Measurements from ENCODE around the gene UNC5A.

The UNC5A gene

DNA sequence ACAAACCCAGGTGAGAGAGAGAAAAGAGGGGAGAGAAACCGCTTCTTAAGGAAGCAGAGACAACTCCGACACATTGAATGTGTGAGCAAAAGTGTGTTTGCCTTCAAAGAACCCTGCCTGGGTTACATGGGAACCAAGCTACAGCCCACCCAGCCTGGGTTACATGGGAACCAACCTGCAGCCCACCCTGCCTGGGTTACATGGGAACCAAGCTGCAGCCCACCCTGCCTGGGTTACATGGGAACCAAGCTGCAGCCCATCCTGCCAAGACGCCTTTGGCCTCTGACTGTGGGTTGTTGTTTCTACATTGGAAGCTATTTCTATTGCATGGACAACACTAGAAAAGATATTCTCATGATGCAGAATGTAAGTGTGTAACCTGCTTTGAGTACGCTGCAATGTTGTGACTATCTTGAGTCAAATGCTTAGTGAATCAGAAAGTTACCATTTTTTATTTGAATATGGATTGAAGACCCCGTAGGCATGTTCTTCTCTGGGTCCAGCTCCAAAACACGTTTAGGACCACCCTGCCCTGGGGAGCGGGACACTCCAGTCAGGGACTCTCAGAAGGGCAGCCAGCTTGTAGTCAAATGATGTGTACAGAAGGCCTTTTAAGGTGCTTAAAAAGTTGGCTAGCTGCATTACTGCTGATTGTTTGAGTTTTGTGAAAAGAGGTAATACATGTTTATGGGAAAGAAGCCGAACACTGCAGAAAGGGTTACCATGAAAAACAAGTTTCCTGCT is 39.1 kb upstream of the UNC5A start:
- H3K4me2 ChIP-seq (ENCODE audit: insufficient read depth, low read length), result no peak overlapping the region
- H4K20me1 ChIP-seq (ENCODE audit: insufficient read depth, low read length), result no peaks in the 10 kb centered on the region; the same call in 1 of the 2 replicates
- H3K4me1 ChIP-seq (ENCODE audit: insufficient read depth, low read length), result no peaks in the 10 kb centered on the region
- H2AFZ ChIP-seq (ENCODE audit: low read depth, low read length), result no peak overlapping the region
- TF ChIP-seq EZH2 (IDR thresholded peaks at IDR 0.05; ENCODE audit: borderline replicate concordance, low read depth, low read length, severe bottlenecking), result no peak
- TF ChIP-seq, protein P1, sequence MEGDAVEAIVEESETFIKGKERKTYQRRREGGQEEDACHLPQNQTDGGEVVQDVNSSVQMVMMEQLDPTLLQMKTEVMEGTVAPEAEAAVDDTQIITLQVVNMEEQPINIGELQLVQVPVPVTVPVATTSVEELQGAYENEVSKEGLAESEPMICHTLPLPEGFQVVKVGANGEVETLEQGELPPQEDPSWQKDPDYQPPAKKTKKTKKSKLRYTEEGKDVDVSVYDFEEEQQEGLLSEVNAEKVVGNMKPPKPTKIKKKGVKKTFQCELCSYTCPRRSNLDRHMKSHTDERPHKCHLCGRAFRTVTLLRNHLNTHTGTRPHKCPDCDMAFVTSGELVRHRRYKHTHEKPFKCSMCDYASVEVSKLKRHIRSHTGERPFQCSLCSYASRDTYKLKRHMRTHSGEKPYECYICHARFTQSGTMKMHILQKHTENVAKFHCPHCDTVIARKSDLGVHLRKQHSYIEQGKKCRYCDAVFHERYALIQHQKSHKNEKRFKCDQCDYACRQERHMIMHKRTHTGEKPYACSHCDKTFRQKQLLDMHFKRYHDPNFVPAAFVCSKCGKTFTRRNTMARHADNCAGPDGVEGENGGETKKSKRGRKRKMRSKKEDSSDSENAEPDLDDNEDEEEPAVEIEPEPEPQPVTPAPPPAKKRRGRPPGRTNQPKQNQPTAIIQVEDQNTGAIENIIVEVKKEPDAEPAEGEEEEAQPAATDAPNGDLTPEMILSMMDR (IDR thresholded peaks at IDR 0.05; ENCODE audit: borderline replicate concordance, extremely low read depth, low read length, poor library complexity, severe bottlenecking), result no peak
- no peak for ATAC-seq (ENCODE audit: insufficient read depth, low read depth)
- H3K9ac ChIP-seq (ENCODE audit: low read depth, low read length), result no peak overlapping the region
- no peak for DNase-seq
- H3K9me3 ChIP-seq (ENCODE audit: insufficient read depth, low read length, severe bottlenecking), result no peaks in the 10 kb centered on the region
- no peak overlapping the region for H3K4me3 ChIP-seq (ENCODE audit: low read depth in 1 of 2, low read length in 2 of 2)
- no peak overlapping the region for H3K27ac ChIP-seq (ENCODE audit: low read length)
- H3K27me3 ChIP-seq (ENCODE audit: insufficient read depth, low read length, poor library complexity), result no peaks in the 10 kb centered on the region
- no peaks in the 10 kb centered on the region for H3K36me3 ChIP-seq (ENCODE audit: insufficient read depth, low read length)
- no peaks in the 10 kb centered on the region for H3K79me2 ChIP-seq (ENCODE audit: insufficient read depth, low read length)

DNA sequence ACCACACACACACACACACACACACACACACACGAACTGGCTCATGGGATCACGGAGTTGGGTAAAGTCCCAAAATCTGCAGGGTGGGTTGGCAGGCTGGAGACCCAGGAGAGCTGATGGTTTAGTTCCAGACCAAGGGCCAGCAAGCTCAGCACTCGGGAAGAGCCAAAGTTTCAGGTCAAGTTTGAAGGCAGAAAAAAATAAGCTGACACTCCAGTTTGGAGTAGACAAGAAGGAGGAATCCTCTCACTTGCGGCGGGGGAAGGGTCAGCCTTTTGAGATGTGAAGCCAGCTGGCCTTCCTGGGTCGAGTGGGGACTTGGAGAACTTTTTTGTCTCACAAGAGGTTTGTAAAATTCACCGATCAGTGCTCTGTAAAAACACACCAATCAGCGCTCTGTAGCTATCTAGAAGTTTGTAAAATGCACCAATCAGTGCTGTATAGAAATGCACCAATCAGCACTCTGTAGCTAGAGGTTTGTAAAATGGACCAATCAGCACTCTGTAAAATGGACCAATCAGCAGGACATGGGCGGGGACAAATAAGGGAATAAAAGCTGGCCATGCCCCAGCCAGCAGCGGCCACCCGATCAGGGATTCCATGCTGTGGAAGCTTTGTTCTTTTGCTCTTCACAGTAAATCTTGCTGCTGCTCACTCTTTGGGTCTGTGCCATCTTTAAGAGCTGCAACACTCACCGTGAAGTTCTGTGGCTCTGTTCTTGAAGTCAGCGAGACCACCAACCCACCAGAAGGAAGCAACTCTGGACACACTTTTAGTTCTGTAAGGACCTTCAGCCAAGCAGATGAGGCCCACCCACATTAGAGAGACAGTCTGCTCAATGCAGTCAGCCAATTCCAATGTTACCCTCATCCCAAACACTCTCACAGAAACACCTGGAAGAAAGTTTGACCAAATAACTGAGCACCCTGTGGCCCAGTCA is 37.8 kb upstream of the UNC5A start:
- DNase-seq, result no peak
- H3K4me1 ChIP-seq (ENCODE audit: insufficient read depth, low read length), result no peaks in the 10 kb centered on the region
- no peaks in the 10 kb centered on the region for H3K36me3 ChIP-seq (ENCODE audit: insufficient read depth, low read length)
- no peak overlapping the region for H3K27ac ChIP-seq (ENCODE audit: low read length)
- ATAC-seq (ENCODE audit: insufficient read depth, low read depth), result no peak
- H3K9ac ChIP-seq (ENCODE audit: low read depth, low read length), result no peak overlapping the region
- no peak overlapping the region for H3K4me3 ChIP-seq (ENCODE audit: low read depth in 1 of 2, low read length in 2 of 2)
- H3K27me3 ChIP-seq (ENCODE audit: insufficient read depth, low read length, poor library complexity), result no peaks in the 10 kb centered on the region
- H4K20me1 ChIP-seq (ENCODE audit: insufficient read depth, low read length), result no peaks in the 10 kb centered on the region; the same call in 1 of the 2 replicates
- H3K4me2 ChIP-seq (ENCODE audit: insufficient read depth, low read length), result no peak overlapping the region
- no peak for TF ChIP-seq EZH2 (IDR thresholded peaks at IDR 0.05; ENCODE audit: borderline replicate concordance, low read depth, low read length, severe bottlenecking)
- TF ChIP-seq, protein P1 (IDR thresholded peaks at IDR 0.05; ENCODE audit: borderline replicate concordance, extremely low read depth, low read length, poor library complexity, severe bottlenecking), result no peak
- H3K79me2 ChIP-seq (ENCODE audit: insufficient read depth, low read length), result no peaks in the 10 kb centered on the region
- H2AFZ ChIP-seq (ENCODE audit: low read depth, low read length), result no peak overlapping the region
- H3K9me3 ChIP-seq (ENCODE audit: insufficient read depth, low read length, severe bottlenecking), result no peaks in the 10 kb centered on the region

DNA sequence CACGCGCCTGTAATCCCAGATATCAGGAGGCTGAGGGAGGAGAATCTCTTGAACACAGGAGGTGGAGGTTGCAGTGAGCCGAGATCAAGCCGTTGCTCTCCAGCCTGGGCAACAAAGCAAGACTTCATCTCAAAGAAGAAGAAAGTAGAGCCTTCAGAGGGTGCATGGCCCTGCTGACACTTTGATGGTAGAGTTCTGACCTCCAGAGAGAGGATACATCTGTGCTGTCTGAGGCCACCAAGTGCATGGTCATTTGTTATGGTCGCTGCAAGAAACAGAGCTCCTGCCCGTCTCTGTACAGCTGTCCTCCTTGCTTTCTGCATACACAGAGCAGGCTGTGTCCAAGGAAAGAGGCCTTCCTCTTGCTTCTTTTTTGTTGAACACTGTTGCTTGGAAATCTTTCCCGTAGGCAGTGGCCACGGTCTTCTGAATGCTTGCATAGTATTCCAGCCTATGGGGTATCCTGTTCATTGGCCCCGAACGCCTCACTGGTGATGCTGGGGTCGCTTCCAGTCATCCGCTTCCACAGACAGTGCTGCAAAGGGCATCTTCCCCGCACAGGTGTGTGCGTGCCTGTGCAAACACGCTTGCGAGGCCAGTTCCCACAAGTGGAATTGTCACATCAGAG is 36.8 kb upstream of the UNC5A start:
- Histone ChIP-seq H2AFZ (ENCODE audit: low read depth, low read length) (no peak overlapping the region), H3K4me1 (ENCODE audit: insufficient read depth, low read length) (no peaks in the 10 kb centered on the region), H3K4me3 (ENCODE audit: low read depth in 1 of 2, low read length in 2 of 2) (no peak overlapping the region), H4K20me1 (ENCODE audit: insufficient read depth, low read length) (no peaks in the 10 kb centered on the region; the same call in 1 of the 2 replicates), H3K9ac (ENCODE audit: low read depth, low read length) (no peak overlapping the region), H3K4me2 (ENCODE audit: insufficient read depth, low read length) (no peak overlapping the region), H3K27me3 (ENCODE audit: insufficient read depth, low read length, poor library complexity) (peaks cover under 1% of the 10 kb centered on the region), H3K36me3 (ENCODE audit: insufficient read depth, low read length) (no peaks in the 10 kb centered on the region), H3K79me2 (ENCODE audit: insufficient read depth, low read length) (no peaks in the 10 kb centered on the region), H3K9me3 (ENCODE audit: insufficient read depth, low read length, severe bottlenecking) (no peaks in the 10 kb centered on the region), H3K27ac (ENCODE audit: low read length) (no peak overlapping the region)
- DNase-seq (no peak), ATAC-seq (ENCODE audit: insufficient read depth, low read depth) (no peak)
- TF ChIP-seq, protein P1 (IDR thresholded peaks at IDR 0.05; ENCODE audit: borderline replicate concordance, extremely low read depth, low read length, poor library complexity, severe bottlenecking), result no peak
- no peak for TF ChIP-seq EZH2 (IDR thresholded peaks at IDR 0.05; ENCODE audit: borderline replicate concordance, low read depth, low read length, severe bottlenecking)
